ENCODE measurements around the gene SYNGR1.
"Not testable (repeated sequence)": the region's sequence is repeated elsewhere in the genome, so short reads cannot be mapped to it uniquely, and the experiment has no call there.

The SYNGR1 gene

GRCh38 chr22:39350757-39351688, 1.2 kb downstream of the SYNGR1 start:
- no peaks in the 10 kb centered on the region for H3K9me3 ChIP-seq (ENCODE audit: control extremely low read depth in 1 of 5, control insufficient read depth in 4 of 5, insufficient read depth in 2 of 5, low read depth in 1 of 5, low read length in 4 of 5)
- peak overlapping the region in 1 of 2 experiments; percentile 78 for H3K27ac ChIP-seq (ENCODE audit: insufficient read depth in 1 of 2, low read depth in 1 of 2, low read length in 2 of 2, poor library complexity in 1 of 2, severe bottlenecking in 2 of 2)
- whole genome bisulfite sequencing (ENCODE audit: insufficient coverage) = 76% methylated on average over 10 of the region's 14 CpGs
- peaks cover 0 to 15% (median 0%) of the 10 kb centered on the region in 4 experiments for H3K36me3 ChIP-seq (ENCODE audit: control insufficient read depth in 4 of 4, insufficient read depth in 4 of 4, low read length in 3 of 4)
- H3K4me1 ChIP-seq (ENCODE audit: control extremely low read depth in 1 of 4, control insufficient read depth in 4 of 4, insufficient read depth in 4 of 4, low read length in 3 of 4) = peaks cover 12 to 43% (median 37%) of the 10 kb centered on the region in 4 experiments
- H3K4me3 ChIP-seq (ENCODE audit: control insufficient read depth in 1 of 7, extremely low read depth in 1 of 7, insufficient read depth in 4 of 7, low read depth in 2 of 7, low read length in 6 of 7) = peak overlapping the region; percentile 63 to 88 (median 75)
- DNase-seq = no peak
- H3K27me3 ChIP-seq (replicated peaks in 2 of 5; ENCODE audit: control insufficient read depth in 4 of 5, insufficient read depth in 5 of 5, low read length in 4 of 5) = no peaks in the 10 kb centered on the region
- POLR2A ChIA-PET = interaction anchor here (0.6 to 0.9 kb wide), 2 partner anchors 31 to 132 kb away, joined by 3 read pairs; partner anchors contain the start of gene RPL3
- CTCF ChIA-PET = interaction anchor here (1.6 to 4.5 kb wide), 3 partner anchors 8 to 16 kb away, joined by 5 to 19 read pairs (median 7); no protein-coding TSS in a partner anchor

- CTCF ChIA-PET = interaction anchor here (2.1 to 4.5 kb wide), 2 partner anchors 9 to 13 kb away, joined by 7 to 19 read pairs; no protein-coding TSS in a partner anchor
- Histone ChIP-seq H3K4me1 (ENCODE audit: control extremely low read depth in 1 of 4, control insufficient read depth in 4 of 4, insufficient read depth in 4 of 4, low read length in 3 of 4) (peaks cover 12 to 43% (median 37%) of the 10 kb centered on the region in 4 experiments), H3K36me3 (ENCODE audit: control insufficient read depth in 4 of 4, insufficient read depth in 4 of 4, low read length in 3 of 4) (peaks cover 0 to 15% (median 2%) of the 10 kb centered on the region in 4 experiments), H3K27ac (ENCODE audit: insufficient read depth in 1 of 2, low read depth in 1 of 2, low read length in 2 of 2, poor library complexity in 1 of 2, severe bottlenecking in 2 of 2) (peak overlapping the region in 1 of 2 experiments; percentile 78), H3K27me3 (replicated peaks in 2 of 5; ENCODE audit: control insufficient read depth in 4 of 5, insufficient read depth in 5 of 5, low read length in 4 of 5) (no peaks in the 10 kb centered on the region), H3K9me3 (ENCODE audit: control extremely low read depth in 1 of 5, control insufficient read depth in 4 of 5, insufficient read depth in 2 of 5, low read depth in 1 of 5, low read length in 4 of 5) (no peaks in the 10 kb centered on the region), H3K4me3 (ENCODE audit: control insufficient read depth in 1 of 7, extremely low read depth in 1 of 7, insufficient read depth in 4 of 7, low read depth in 2 of 7, low read length in 6 of 7) (peak overlapping the region in 4 of 7 experiments; percentile 70 to 83 (median 79))
- DNase-seq = peak in 2 of 3 donors; percentile 56 to 66
- POLR2A ChIA-PET = interaction anchor here (0.9 kb wide), 1 partner anchor 32 kb away, joined by 3 read pairs; the partner anchor contains the start of gene RPL3
- WGBS (ENCODE audit: insufficient coverage) = 35% methylated on average over 6 of the region's 8 CpGs
Measured at GRCh38 chr22:39351689-39352214, 2.0 kb downstream of the SYNGR1 start.

GRCh38 chr22:39352306-39352891, 2.6 kb downstream of the SYNGR1 start:
- peaks cover 12 to 43% (median 37%) of the 10 kb centered on the region in 4 experiments for H3K4me1 ChIP-seq (ENCODE audit: control extremely low read depth in 1 of 4, control insufficient read depth in 4 of 4, insufficient read depth in 4 of 4, low read length in 3 of 4)
- POLR2A ChIA-PET = interaction anchor here (0.9 kb wide), 1 partner anchor 33 kb away, joined by 3 read pairs; the partner anchor contains the start of gene RPL3

GRCh38 chr22:39353346-39353745, 3.6 kb downstream of the SYNGR1 start:
- CTCF ChIA-PET = interaction anchor here (2.1 to 4.5 kb wide), 2 partner anchors 11 kb away, joined by 7 to 19 read pairs; no protein-coding TSS in a partner anchor
- 99% methylated on average over 8 of the region's 9 CpGs for WGBS (ENCODE audit: insufficient coverage)
- DNase-seq = no peak
- Histone ChIP-seq H3K4me1 (ENCODE audit: control extremely low read depth in 1 of 4, control insufficient read depth in 4 of 4, insufficient read depth in 4 of 4, low read length in 3 of 4) (peaks cover 12 to 43% (median 37%) of the 10 kb centered on the region in 4 experiments), H3K9me3 (ENCODE audit: control extremely low read depth in 1 of 5, control insufficient read depth in 4 of 5, insufficient read depth in 2 of 5, low read depth in 1 of 5, low read length in 4 of 5) (no peaks in the 10 kb centered on the region), H3K27me3 (replicated peaks in 2 of 5; ENCODE audit: control insufficient read depth in 4 of 5, insufficient read depth in 5 of 5, low read length in 4 of 5) (no peaks in the 10 kb centered on the region), H3K36me3 (ENCODE audit: control insufficient read depth in 4 of 4, insufficient read depth in 4 of 4, low read length in 3 of 4) (peaks cover 0 to 15% (median 3%) of the 10 kb centered on the region in 4 experiments), H3K4me3 (ENCODE audit: control insufficient read depth in 1 of 7, extremely low read depth in 1 of 7, insufficient read depth in 4 of 7, low read depth in 2 of 7, low read length in 6 of 7) (no peak overlapping the region), H3K27ac (ENCODE audit: insufficient read depth in 1 of 2, low read depth in 1 of 2, low read length in 2 of 2, poor library complexity in 1 of 2, severe bottlenecking in 2 of 2) (no peak overlapping the region)
- POLR2A ChIA-PET = interaction anchor here (1.3 kb wide), 1 partner anchor 34 kb away, joined by 4 read pairs; the partner anchor contains the start of gene RPL3

More at GRCh38 chr22:39352306-39352891, 2.6 kb downstream of the SYNGR1 start:
- Histone ChIP-seq H3K9me3 (ENCODE audit: control extremely low read depth in 1 of 5, control insufficient read depth in 4 of 5, insufficient read depth in 2 of 5, low read depth in 1 of 5, low read length in 4 of 5) (no peaks in the 10 kb centered on the region), H3K4me3 (ENCODE audit: control insufficient read depth in 1 of 7, extremely low read depth in 1 of 7, insufficient read depth in 4 of 7, low read depth in 2 of 7, low read length in 6 of 7) (peak overlapping the region in 2 of 7 experiments; percentile 75 to 83), H3K27me3 (replicated peaks in 2 of 5; ENCODE audit: control insufficient read depth in 4 of 5, insufficient read depth in 5 of 5, low read length in 4 of 5) (no peaks in the 10 kb centered on the region), H3K36me3 (ENCODE audit: control insufficient read depth in 4 of 4, insufficient read depth in 4 of 4, low read length in 3 of 4) (peaks cover 0 to 15% (median 3%) of the 10 kb centered on the region in 4 experiments), H3K27ac (ENCODE audit: insufficient read depth in 1 of 2, low read depth in 1 of 2, low read length in 2 of 2, poor library complexity in 1 of 2, severe bottlenecking in 2 of 2) (peak overlapping the region in 1 of 2 experiments; percentile 55)
- CTCF ChIA-PET = interaction anchor here (2.1 to 4.5 kb wide), 2 partner anchors 10 to 12 kb away, joined by 7 to 19 read pairs; no protein-coding TSS in a partner anchor
- no peak for DNase-seq
- WGBS (ENCODE audit: insufficient coverage) = 87% methylated on average over 7 of the region's 7 CpGs

- Histone ChIP-seq H3K36me3 (ENCODE audit: control insufficient read depth in 4 of 4, insufficient read depth in 4 of 4, low read length in 3 of 4) (peaks cover 5 to 27% (median 10%) of the 10 kb centered on the region in 4 experiments), H3K4me1 (ENCODE audit: control extremely low read depth in 1 of 4, control insufficient read depth in 4 of 4, insufficient read depth in 4 of 4, low read length in 3 of 4) (peaks cover 7 to 31% (median 26%) of the 10 kb centered on the region in 4 experiments), H3K9me3 (ENCODE audit: control extremely low read depth in 1 of 5, control insufficient read depth in 4 of 5, insufficient read depth in 2 of 5, low read depth in 1 of 5, low read length in 4 of 5) (no peaks in the 10 kb centered on the region), H3K4me3 (ENCODE audit: control insufficient read depth in 1 of 7, extremely low read depth in 1 of 7, insufficient read depth in 4 of 7, low read depth in 2 of 7, low read length in 6 of 7) (no peak overlapping the region), H3K27me3 (replicated peaks in 2 of 5; ENCODE audit: control insufficient read depth in 4 of 5, insufficient read depth in 5 of 5, low read length in 4 of 5) (no peaks in the 10 kb centered on the region), H3K27ac (ENCODE audit: insufficient read depth in 1 of 2, low read depth in 1 of 2, low read length in 2 of 2, poor library complexity in 1 of 2, severe bottlenecking in 2 of 2) (no peak overlapping the region)
- 96% methylated on average over 8 of the region's 12 CpGs for WGBS (ENCODE audit: insufficient coverage)
- no peak for DNase-seq
- ChIA-PET POLR2A (no interaction called here), CTCF (interaction anchor here (4.5 kb wide), 1 partner anchor 12 kb away, joined by 19 read pairs; no protein-coding TSS in a partner anchor)
Measured at GRCh38 chr22:39355080-39355479, 5.3 kb downstream of the SYNGR1 start.

- peaks cover 4 to 25% (median 19%) of the 10 kb centered on the region in 4 experiments for H3K4me1 ChIP-seq (ENCODE audit: control extremely low read depth in 1 of 4, control insufficient read depth in 4 of 4, insufficient read depth in 4 of 4, low read length in 3 of 4)
- WGBS (ENCODE audit: insufficient coverage) = 95% methylated on average over 9 of the region's 14 CpGs
- POLR2A ChIA-PET; DNase-seq; H3K9me3 ChIP-seq (ENCODE audit: control extremely low read depth in 1 of 5, control insufficient read depth in 4 of 5, insufficient read depth in 2 of 5, low read depth in 1 of 5, low read length in 4 of 5); CTCF ChIA-PET; H3K27me3 ChIP-seq (replicated peaks in 2 of 5; ENCODE audit: control insufficient read depth in 4 of 5, insufficient read depth in 5 of 5, low read length in 4 of 5); H3K4me3 ChIP-seq (ENCODE audit: control insufficient read depth in 1 of 7, extremely low read depth in 1 of 7, insufficient read depth in 4 of 7, low read depth in 2 of 7, low read length in 6 of 7); H3K27ac ChIP-seq (ENCODE audit: insufficient read depth in 1 of 2, low read depth in 1 of 2, low read length in 2 of 2, poor library complexity in 1 of 2, severe bottlenecking in 2 of 2): not testable (repeated sequence)
- peaks cover 5 to 35% (median 10%) of the 10 kb centered on the region in 4 experiments for H3K36me3 ChIP-seq (ENCODE audit: control insufficient read depth in 4 of 4, insufficient read depth in 4 of 4, low read length in 3 of 4)
Measured at GRCh38 chr22:39355805-39356204, 6.0 kb downstream of the SYNGR1 start.
